GM21381 (cell line): Measurements from ENCODE around the gene CDH20.
A peak's percentile ranks its signal among the peaks of the same experiment; 100 is the strongest.
"Not testable (repeated sequence)": the region's sequence is repeated elsewhere in the genome, so short reads cannot be mapped to it uniquely, and the experiment has no call there.

Experiments
- ATAC-seq: cut with Tn5 transposase; IDR thresholded peaks from one replicate; pipeline ENCODE4 v1.9.1; 2021; ENCODE audit warnings: mild to moderate bottlenecking, moderate library complexity; ENCODE audit not compliant: unreplicated experiment

The CDH20 gene

GRCh38 chr18:61340148-61340547 is 6.9 kb downstream of the CDH20 start:
- ATAC-seq = no peak

GRCh38 chr18:61348230-61348629 is 15.0 kb downstream of the CDH20 start:
- ATAC-seq = no peak

GRCh38 chr18:61350578-61350977 is 17.3 kb downstream of the CDH20 start:
- ATAC-seq = no peak

- ATAC-seq = no peak
Measured at GRCh38 chr18:61352059-61352458, 18.8 kb downstream of the CDH20 start.

GRCh38 chr18:61352611-61353010 is 19.4 kb downstream of the CDH20 start:
- no peak for ATAC-seq

- peak; percentile 96 for ATAC-seq
Measured at GRCh38 chr18:61360404-61361383, 27.5 kb downstream of the CDH20 start.

GRCh38 chr18:61362511-61362910 is 29.3 kb downstream of the CDH20 start:
- ATAC-seq = no peak

- no peak for ATAC-seq
Measured at GRCh38 chr18:61364953-61365352, 31.7 kb downstream of the CDH20 start.

- ATAC-seq = no peak
Measured at GRCh38 chr18:61368001-61368400, 34.8 kb downstream of the CDH20 start.

- ATAC-seq = not testable (repeated sequence)
Measured at GRCh38 chr18:61369671-61370070, 36.4 kb downstream of the CDH20 start.

- ATAC-seq = no peak
Measured at GRCh38 chr18:61371111-61371510, 37.9 kb downstream of the CDH20 start.

- ATAC-seq = no peak
Measured at GRCh38 chr18:61379827-61380226, 46.6 kb downstream of the CDH20 start.

- no peak for ATAC-seq
Measured at GRCh38 chr18:61388010-61388409, 54.8 kb downstream of the CDH20 start.

GRCh38 chr18:61394983-61395382 is 61.8 kb downstream of the CDH20 start:
- ATAC-seq = no peak

GRCh38 chr18:61397222-61397621 is 64.0 kb downstream of the CDH20 start:
- no peak for ATAC-seq

- ATAC-seq = no peak
Measured at GRCh38 chr18:61398961-61399705, 65.9 kb downstream of the CDH20 start.

- no peak for ATAC-seq
Measured at GRCh38 chr18:61400016-61400635, 66.9 kb downstream of the CDH20 start.

GRCh38 chr18:61400716-61401115 is 67.5 kb downstream of the CDH20 start:
- no peak for ATAC-seq

GRCh38 chr18:61402726-61403125 is 69.5 kb downstream of the CDH20 start:
- no peak for ATAC-seq

GRCh38 chr18:61413396-61413795 is 80.2 kb downstream of the CDH20 start:
- no peak for ATAC-seq

- no peak for ATAC-seq
Measured at GRCh38 chr18:61414086-61414485, 80.9 kb downstream of the CDH20 start.
